NCI-H2107 (cell line): ENCODE data around the gene RAET1L.
"Not testable (repeated sequence)": the region's sequence is repeated elsewhere in the genome, so short reads cannot be mapped to it uniquely, and the experiment has no call there.

Source experiments
- DNase-seq: peaks from one replicate; lab custom pipeline; 2025; lab: John Stamatoyannopoulos, UW

Gene RAET1L

DNA sequence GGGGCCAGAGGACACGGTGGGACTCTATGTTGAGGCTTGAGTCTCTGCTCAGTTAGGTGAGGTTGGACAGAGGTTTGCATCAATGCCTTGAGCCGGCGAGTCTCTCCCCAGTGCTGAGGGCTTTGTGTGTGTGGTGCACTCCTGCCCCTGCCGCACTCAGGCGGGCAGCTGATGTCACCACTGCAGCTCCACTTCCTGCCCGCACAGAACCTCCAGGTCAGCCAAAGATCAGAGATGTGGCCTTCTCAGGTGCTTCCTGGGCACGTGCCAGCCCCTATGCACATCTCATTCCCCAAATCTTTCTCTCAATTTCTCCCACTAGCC is 33.9 kb downstream of the RAET1L start:
- not testable (repeated sequence) for DNase-seq

DNA sequence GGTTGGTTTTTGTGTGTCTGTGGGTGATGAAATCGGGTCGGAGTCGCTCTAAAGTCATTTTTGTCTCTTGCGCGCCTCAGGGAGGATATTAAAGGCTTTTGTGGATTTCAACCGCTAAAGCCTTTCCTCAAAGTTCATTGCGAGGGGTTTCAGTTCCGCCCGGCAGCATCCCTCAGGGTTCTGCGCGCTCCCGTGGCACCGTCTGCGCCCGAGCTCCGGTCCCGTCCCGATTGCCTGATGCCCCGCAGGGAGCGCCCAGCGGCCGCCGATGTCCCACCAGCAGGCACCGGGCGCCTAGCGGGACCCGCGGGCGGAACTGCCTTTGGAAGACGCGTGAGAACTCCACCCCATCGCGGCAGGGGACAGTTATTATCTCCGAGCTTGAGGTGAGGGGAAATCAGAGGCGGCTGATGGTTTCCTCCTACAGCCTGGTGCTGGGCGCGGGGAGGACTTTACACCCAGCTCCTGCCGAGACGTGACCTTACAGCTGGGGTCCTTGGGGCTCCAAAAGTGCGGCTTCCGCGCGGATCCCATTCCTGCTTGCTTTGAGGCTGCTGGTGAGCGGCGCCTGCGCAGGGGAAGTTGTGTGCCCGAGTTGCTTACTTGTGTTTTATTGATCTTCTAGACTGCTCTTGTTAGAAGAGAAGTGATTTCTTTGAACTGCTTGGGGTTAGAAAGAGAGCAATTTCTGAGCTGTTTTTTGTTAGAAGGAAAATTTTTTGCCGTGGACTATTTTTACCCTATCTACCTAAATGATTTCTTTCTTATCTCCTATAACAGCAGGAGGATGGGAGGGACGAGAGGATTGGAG is 34.5 kb downstream of the RAET1L start:
- no peak for DNase-seq

DNA sequence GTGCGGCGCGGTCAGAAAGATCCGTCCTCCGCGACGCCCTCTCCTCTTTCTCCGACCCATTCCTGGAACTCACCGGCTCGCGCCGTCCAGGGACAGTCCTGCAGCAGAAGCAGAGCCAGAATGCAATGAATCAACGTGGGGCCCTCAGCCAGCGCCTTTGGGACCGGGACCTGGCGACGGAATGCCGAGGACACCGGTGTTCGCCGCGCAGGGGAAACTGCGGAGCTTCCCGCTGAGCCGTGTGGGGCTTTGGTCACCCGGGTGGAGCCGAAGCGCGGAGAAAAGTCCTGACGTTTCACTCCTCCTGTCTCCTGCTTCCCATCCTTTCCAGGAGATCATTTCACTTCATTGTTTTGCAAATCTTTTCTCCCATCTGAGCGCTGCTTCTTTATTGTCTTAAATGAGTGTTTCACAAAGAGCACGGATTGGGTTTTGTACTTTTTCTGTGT is 35.1 kb downstream of the RAET1L start:
- DNase-seq = no peak

DNA sequence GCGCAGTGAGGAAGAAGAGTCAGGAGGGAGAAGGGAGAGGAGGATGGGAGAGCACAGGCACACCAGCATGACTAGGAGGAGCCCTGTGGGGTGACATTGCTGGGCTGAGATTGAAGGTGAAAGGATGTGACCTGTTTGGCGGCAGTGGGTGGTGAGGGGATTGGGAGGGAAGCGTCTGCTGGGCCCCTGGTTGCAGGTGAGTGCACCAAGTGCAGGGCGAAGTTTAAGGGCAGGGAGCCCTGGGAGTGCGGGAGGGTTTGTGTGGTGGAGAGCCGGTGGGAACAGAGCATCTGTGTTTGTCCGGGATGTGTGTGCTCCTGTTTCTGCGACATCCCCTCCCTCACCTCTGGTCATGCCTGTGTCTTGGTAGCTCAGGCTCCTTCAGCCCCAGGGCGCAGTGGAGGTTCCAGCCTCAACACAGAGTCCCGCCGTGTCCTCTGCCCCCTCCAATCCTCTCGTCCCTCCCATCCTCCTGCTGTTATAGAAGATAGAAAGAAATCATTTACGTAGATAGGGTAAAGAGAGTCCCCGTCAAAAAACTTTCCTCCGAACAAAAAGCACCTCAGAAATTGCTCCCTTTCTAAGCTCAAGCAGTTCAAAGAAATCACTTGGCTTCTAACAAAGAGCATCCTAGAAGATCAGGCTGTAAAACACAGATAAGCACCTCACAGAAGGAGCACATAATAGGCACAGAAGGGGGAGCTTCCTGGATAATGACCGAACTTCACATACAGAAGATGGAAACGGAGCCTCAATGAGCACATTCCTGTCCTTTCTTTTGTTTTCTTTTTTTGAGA is 36.6 kb downstream of the RAET1L start:
- DNase-seq = no peak

DNA sequence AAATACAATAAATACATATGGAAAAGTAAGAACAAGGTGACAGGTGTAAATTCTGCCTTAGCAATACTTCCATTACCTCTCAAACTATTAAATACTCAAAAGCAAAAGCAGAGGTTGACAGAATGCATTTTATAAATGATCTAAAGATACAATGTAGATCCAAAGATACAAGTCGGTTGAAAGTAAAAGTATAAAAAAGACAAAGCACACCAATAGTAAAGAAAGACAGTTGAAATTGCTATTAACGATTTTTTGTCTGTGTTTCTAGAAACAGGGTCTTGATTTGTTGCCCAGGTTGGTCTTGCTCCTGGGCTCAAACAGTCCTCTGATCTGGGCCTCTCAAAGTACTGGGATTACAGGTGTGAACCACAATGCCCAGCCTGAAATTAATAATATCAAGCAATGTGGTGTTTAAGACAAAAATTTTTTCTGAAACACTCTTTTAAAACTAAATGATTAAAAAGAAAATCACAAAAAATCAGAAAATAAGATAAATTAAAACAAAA is 37.7 kb downstream of the RAET1L start:
- no peak for DNase-seq

DNA sequence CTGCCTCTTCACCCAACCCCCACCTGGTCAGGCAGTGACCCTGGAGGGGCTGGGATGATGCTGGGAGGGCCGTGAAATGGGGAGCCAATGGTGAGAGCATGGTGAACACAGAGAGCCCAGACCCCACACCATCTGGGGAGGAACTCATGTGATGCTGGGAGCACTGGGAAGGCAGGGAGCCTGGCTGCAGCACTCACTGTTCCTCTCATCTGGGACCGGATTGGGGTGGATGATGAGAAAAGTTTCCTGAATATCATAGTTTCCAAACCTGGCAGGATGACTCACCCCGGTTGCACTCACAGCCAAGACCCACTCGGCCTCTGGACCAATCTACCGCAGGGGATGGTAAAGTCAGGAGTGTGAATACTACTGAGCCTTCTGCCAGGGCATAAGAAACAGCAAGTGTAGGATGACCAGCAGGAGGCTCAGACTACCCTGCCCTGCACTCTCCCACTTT is 39.8 kb downstream of the RAET1L start:
- no peak for DNase-seq

DNA sequence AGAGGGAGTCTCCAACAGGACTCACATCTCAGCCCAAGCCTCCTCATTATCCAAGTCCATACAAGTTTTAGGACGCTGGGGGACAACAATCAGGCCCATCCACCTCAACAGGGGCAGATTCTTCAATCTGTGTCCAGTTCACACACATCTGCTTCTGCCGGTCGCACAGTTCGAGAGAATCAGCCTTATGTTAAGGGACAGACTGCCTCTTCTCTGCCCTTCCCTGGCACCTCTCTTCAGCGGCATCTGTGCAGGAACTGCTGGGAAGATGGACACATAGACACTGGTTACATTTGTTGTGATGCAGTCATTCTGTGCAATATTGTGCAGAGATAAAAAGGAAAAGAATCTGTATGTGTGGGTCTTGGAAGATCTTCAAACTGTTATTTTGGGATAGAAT is 40.6 kb downstream of the RAET1L start:
- DNase-seq = no peak

DNA sequence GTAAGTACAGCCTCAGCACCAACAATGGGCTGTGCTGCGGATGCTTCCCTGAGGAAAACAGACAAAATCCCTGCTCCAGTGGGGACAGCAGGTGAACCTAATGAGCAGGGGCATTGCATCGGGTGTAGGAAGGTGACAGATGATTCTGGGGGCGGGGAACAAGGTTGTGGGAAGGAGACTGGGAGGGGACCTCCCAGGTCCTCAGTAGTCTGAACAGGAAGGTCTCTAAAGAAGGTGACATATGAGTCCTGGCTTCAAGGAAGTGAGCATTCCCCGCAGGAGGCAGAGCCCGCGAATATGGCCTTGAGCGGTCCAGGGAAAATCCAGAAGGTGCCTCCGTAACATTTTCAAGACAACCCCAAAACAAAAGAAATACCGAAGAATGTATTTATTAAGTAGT is 42.2 kb downstream of the RAET1L start:
- no peak for DNase-seq

DNA sequence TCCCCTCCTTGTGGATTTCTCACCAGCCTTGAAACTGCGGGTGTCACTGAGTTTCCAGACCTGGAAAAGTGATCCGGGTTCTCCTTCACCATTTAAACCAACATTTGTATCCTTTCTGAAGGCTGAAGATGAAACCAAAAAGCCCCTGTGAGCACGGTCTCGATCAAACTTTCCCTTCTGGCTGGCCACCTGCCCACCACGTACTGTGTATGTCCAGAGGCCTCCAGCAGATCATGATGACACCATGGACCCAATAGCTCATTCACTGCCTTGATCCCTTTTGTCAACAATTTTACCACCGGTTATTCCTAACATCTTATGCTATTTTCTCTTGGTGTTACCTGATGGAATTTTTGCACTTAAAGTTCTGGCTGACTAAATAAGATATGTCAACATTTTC is 46.0 kb downstream of the RAET1L start:
- no peak for DNase-seq

DNA sequence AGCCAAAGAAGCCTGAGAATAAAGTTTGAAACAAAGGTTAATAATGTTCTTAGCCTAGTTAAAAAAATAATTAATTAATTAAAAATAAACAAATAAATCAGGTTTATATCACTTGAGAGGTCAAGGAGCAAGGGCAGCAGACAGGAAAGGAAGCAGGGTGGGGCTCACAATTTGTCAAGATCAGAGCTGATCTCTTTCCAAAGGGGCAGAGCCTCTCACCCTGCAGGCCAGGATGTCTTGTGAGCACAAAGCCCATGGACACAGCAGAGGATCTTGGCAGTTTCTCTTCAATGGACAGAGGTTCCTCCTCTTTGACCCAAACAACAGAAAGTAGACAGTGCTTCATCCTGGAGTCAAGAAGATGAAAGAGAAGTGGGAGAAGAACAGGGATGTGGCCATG is 46.7 kb downstream of the RAET1L start:
- no peak for DNase-seq

DNA sequence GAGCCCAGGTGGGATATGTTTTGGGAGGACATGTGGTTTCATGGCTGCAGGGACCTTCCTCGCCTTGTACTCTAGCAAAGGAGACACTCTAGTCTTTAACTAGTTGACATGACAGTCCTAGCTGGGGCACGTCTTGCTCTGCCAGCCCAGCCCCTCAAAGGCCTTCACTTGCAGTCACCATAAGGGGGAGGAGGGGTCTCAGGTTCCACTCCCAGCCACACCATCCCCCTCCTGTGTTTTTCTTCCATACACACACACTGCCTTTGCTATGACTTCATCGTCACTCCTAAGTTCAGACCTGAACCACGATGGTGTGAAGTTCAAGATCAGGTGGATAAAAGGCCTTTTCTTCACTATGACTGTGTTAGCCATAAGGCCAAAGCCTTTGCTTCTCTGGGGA is 48.1 kb downstream of the RAET1L start:
- no peak for DNase-seq

DNA sequence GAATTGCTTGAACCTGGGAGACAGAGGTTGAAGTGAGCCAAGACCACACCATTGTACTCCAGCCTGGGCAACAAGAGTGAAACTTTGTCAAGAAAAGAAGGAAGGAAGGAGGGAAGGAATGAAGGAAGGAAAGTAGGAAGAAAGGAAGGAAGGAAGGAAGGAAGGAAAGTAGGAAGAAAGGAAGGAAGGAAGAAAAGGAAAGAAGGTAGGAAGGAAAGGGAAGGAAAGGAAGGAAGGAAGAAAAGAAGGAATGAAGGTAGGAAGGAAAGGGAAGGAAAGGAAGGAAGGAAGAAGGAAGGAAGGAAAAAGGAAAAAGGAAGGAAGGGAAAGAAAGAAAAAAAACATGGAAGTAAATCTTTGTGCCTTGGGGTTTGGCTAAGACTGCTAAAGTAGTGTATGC is 49.9 kb downstream of the RAET1L start:
- no peak for DNase-seq

DNA sequence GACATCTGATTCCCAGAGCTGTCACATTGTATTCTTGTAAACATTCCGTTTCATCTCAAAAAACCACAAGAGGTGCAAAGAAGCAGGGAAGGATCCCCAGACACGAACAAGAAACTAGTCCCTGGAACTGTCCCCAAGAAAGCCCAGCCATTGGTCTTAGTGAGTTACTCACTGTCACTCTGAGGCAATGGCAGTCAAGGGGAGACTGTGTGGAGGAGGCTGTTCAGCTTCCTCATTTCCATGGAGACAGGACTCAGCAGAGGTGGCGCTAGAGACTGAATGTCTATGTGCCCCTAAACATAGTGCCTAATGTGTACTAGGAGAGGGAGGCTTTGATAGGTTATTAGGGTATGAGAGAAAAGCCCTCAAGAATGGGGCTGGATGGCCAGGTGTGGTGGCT is 50.5 kb downstream of the RAET1L start:
- DNase-seq = no peak

DNA sequence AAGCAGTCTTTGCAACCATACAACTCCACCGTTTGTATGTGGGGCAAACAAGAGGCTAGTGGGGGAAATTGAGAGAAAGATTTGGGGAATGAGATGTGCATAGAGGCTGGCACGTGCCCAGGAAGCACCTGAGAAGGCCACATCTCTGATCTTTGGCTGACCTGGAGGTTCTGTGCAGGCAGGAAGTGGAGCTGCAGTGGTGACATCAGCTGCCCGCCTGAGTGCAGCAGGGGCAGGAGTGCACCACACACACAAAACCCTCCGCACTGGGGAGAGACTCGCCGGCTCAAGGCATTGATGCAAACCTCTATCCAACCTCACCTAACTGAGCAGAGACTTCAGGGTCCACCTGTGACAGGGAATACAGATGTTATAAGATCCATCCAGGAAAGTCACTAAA is 50.9 kb downstream of the RAET1L start:
- not testable (repeated sequence) for DNase-seq

DNA sequence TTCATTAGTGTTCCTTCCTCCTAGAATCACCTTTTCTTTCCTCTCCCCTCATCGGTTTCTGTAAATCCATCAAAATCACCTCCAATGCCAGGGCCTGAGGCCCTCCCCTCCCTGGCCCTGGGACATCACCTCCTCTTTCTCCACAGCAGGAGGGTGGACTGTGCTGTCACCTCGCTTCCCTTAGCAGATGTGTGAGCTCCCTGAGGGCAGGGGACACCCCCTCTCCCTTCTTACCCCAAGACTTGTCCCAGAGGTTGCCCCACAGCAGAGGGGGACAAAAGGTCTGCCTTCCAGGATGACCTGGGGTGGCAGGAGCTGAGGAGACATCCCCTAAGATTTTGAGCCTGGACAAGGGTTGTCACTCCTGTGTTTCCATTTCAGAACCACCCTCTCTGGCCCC is 55.7 kb downstream of the RAET1L start:
- DNase-seq = no peak

DNA sequence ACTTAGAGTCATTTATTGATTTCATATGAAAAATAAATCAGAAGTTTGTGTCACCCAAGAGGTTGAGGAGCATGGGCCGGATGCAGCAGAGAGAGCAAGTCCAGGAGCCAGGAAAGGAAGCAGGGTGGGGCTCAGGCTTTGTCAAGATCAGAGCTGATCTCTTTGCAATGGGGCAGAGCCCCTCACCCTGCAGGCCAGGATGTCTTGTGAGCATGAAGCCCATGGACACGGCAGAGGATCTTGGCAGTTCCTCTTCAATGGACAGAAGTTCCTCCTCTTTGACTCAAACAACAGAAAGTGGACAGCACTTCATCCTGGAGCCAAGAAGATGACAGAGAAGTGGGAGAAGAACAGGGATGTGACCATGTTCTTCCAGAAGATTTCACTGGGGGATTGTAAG is 56.4 kb downstream of the RAET1L start:
- DNase-seq = not testable (repeated sequence)
